Spleen (tissue), 7 donors: ENCODE results near the gene P4HB.
A peak's percentile ranks its signal among the peaks of the same experiment; 100 is the strongest.

Experiments used
- CTCF ChIP-seq, 11 experiments: fragments of 200-600 bp in 7 of 11; fragments of 450-650 bp in 4 of 11; sonication (generic) in 4 of 11; IDR thresholded peaks in 8 of 11; conservative IDR thresholded peaks in 3 of 11; 1 replicate in 7 of 11; 2 replicates in 4 of 11; pipeline versions ENCODE4 v1.4.0 to v1.8.0; 2016 to 2021; ENCODE audit warnings: antibody characterized with exemption in 11 of 11, inconsistent platforms in 4 of 11, mild to moderate bottlenecking in 1 of 11
- POLR2AphosphoS5 ChIP-seq, 3 donors: sonication (generic); formaldehyde crosslinking; IDR thresholded peaks; one replicate each; pipeline ENCODE4 v1.5.1; 2017; ENCODE audit warnings: antibody characterized with exemption in 3 of 3
- donor health status: DM: no; HTN: no; CAD: no; lungs with moderate emphysema.
- donor health status: DM: no; HTN: no; CAD: no.
- donor health status: DM: no; HTN: no; CAD: no.

GRCh38 chr17:81844887-81845286 is 15.4 kb downstream of the P4HB start:
- TF ChIP-seq CTCF (IDR thresholded peaks at IDR 0.05 in 8 of 11, conservative IDR thresholded peaks at IDR 0.05 in 3 of 11) = no peak
- TF ChIP-seq POLR2AphosphoS5 (IDR thresholded peaks at IDR 0.05) = peak; percentile 0 to 42 (median 20)
